Naive thymus-derived CD8-positive, alpha-beta T cell (primary cell): ENCODE measurements around the gene FZD2. TPM values are rescaled to one million over a fixed set of nuclear protein-coding genes. Genes with fewer than 3 reads are reported as not detected.

ENCODE experiments used
- ATAC-seq, 2 donors: fragments of 150-1000 bp; cut with Tn5 transposase in 1 of 2; sonication (Bioruptor Pico), chemical (Tn5 transposase) in 1 of 2; 1 replicate in 1 of 2; 2 replicates in 1 of 2; pipeline ENCODE4 v1.10.0; 2021; ENCODE audit warnings: mild to moderate bottlenecking in 2 of 2, moderate library complexity in 2 of 2
- POLR2A ChIA-PET: fragments of 350-600 bp; sonication (Branson Sonifier 250); formaldehyde crosslinking; loops from one replicate; lab custom pipeline; 2021; ENCODE audit warnings: antibody characterized with exemption; lab: Charles Lee
- DNase-seq, 10 donors: peaks; one replicate each; pipeline versions ENCODE4 v3.0.0 to v3.0.0-alpha.2; 2020 to 2022
- H3K27ac Mint-ChIP-seq, 10 donors: one replicate each; pipeline ENCODE4 v1.8.0; 2020 to 2022; ENCODE audit warnings: mild to moderate bottlenecking in 10 of 10, mixed read lengths in 10 of 10, moderate library complexity in 4 of 10, inconsistent platforms in 1 of 10
- H3K27me3 Mint-ChIP-seq, 5 donors: one replicate each; pipeline ENCODE4 v1.8.0; 2021 to 2022; ENCODE audit warnings: mixed read lengths in 5 of 5
- H3K36me3 Mint-ChIP-seq, 3 donors: one replicate each; pipeline ENCODE4 v1.8.0; 2020 to 2022; ENCODE audit warnings: mixed read lengths in 3 of 3, mild to moderate bottlenecking in 2 of 3, inconsistent platforms in 1 of 3
- H3K4me1 Mint-ChIP-seq, 4 donors: one replicate each; pipeline ENCODE4 v1.8.0; 2021 to 2022; ENCODE audit warnings: mixed read lengths in 4 of 4
- H3K4me3 Mint-ChIP-seq, 10 donors: one replicate each; pipeline ENCODE4 v1.8.0; 2020 to 2022; ENCODE audit warnings: mild to moderate bottlenecking in 10 of 10, mixed read lengths in 10 of 10, moderate library complexity in 6 of 10, inconsistent platforms in 1 of 10
- H3K9me3 Mint-ChIP-seq, 9 donors: one replicate each; pipeline ENCODE4 v1.8.0; 2020 to 2022; ENCODE audit warnings: mixed read lengths in 9 of 9, mild to moderate bottlenecking in 3 of 9, inconsistent platforms in 1 of 9, moderate library complexity in 1 of 9
- polyA plus RNA-seq, 3 donors: library from polyadenylated mRNA; unstranded; fragments of 300-500 nt; fragmentation: Illumina TruSeq; gene quantifications; one replicate each; pipeline ENCODE4 v1.2.3, GENCODE V29; 2021
- total RNA-seq, 8 experiments: library from RNA in 2 of 8; stranded (reverse) in 2 of 8; gene quantifications; one replicate each; pipeline ENCODE4 v1.2.3 and lab custom pipeline; 2021 to 2026

FZD2 gene
- total and polyA plus RNA-seq, 5 experiments from 2014 or later = 0.16 to 0.34 (median 0.24) TPM; not detected in 2

DNA sequence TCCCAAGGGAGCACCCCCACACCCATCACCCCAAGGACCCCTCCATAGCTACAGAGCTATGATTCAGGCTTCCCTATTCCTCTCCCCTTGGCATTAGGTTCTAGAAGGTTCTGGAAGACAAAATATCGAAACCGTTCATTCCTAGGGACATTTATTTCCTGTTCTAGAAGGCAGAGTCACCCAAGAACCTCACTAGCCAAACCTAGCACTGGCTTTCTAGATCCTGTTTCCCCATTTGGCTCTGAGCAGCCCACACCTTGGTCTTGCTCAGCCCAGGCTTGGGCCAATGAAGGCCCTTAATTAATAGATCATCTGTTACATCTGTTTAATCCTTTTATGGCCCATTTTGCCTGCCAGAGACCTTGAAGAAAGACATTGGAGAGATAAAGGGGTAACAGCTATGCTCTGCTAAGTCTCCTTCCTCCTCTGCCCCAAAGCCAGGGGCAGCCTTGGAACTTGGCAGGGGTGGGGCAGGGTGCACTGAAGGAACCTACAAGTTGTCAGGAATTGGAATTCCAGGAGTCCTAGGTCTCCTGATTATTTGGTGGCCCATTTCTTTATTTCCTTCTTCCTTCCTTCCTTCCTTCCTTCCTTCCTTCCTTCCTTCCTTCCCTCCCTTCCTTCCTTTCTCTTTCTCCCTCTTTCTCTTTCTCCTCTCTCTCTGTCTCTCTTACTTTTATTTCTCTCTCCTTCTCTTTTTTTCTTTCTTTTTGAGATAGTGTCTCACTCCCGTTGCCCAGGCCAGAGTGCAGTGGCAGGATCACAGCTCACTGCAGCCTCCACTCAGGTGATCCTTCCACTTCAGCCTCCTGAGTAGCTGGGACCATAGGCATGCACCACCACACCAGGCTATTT lies 8.7 kb upstream of the FZD2 start:
- DNase-seq (no peak), ATAC-seq (no peak)
- Mint-ChIP-seq H3K36me3 (no peaks in the 10 kb centered on the region), H3K4me3 (no peak overlapping the region), H3K27ac (peak overlapping the region in 1 of 10 donors; percentile 42), H3K4me1 (peaks cover 0 to 2% (median 0%) of the 10 kb centered on the region in 4 donors), H3K27me3 (peaks cover 14 to 56% (median 30%) of the 10 kb centered on the region in 5 donors), H3K9me3 (no peaks in the 10 kb centered on the region)
- POLR2A ChIA-PET = no interaction called here

DNA sequence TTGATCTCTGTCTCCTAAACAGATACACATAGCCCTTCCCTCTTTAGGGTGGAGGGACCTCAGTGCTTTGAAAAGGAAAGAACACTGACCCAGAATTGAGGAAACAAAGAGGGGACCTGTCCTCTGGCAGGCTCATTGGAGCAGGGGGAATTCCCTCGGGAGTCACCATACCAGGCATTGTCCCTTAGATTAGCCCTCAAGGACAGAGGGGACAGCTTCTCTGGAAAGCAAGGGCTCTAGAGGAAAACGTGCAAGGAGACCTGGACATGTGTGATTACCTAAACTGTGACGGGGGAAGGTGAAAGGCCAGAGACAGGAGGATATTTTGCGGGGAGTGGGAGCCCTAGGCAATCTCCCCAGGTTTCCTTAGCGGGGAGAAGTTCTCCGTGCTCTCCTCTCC lies 7.6 kb upstream of the FZD2 start:
- no peak for DNase-seq
- ATAC-seq = no peak
- H3K9me3 Mint-ChIP-seq = no peaks in the 10 kb centered on the region
- peaks cover 11 to 46% (median 24%) of the 10 kb centered on the region in 5 donors for H3K27me3 Mint-ChIP-seq
- peaks cover 0 to 2% (median 0%) of the 10 kb centered on the region in 4 donors for H3K4me1 Mint-ChIP-seq
- no peaks in the 10 kb centered on the region for H3K36me3 Mint-ChIP-seq
- POLR2A ChIA-PET = no interaction called here
- H3K27ac Mint-ChIP-seq = no peak overlapping the region
- no peak overlapping the region for H3K4me3 Mint-ChIP-seq

DNA sequence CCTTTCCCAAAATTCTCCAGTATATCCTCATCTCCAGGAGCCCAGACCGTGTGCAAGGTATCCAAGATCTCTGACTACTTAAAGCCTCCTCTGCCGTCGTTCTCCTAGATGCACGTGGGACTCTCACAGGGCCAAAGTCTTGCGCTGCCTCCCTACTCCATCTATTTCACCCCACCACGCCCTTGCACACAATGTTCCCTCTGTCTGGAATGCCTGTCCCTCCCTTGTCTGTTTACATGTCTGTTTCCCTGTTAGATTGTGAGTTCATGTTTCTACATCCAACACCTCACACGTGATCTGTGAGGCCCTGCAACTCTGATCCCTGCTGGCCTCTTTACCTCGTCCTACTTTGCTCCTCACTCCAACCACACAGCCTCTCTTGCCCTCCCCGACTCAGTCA lies 4.9 kb upstream of the FZD2 start:
- Mint-ChIP-seq H3K4me3 (no peak overlapping the region), H3K4me1 (peaks cover 10 to 18% (median 14%) of the 10 kb centered on the region in 4 donors), H3K36me3 (peaks cover 0 to 4% (median 0%) of the 10 kb centered on the region in 3 donors), H3K27me3 (peaks cover 17 to 57% (median 23%) of the 10 kb centered on the region in 5 donors), H3K27ac (no peak overlapping the region), H3K9me3 (no peaks in the 10 kb centered on the region)
- POLR2A ChIA-PET = no interaction called here
- DNase-seq (no peak), ATAC-seq (no peak)

DNA sequence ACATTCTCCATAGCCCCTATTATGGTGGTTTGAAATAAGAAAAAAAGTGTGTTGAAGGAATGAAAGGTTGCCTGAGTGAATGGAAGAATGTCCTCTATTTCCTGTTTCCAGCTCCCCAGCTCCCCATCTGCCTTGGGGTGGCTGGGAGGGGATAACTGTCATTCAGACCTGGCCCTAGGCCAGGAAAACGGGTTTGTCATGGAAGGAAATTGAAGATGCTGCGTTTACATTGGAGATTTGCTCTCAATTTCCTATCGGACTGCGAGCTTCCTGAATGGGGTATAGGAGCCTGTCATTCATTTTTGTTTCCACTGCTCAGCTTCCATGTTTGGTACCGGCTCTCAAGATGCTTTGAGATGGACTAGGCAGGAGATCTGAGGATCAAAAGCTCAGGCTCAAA lies 2.2 kb upstream of the FZD2 start:
- ATAC-seq = no peak
- no peaks in the 10 kb centered on the region for H3K9me3 Mint-ChIP-seq
- H3K4me3 Mint-ChIP-seq = peak overlapping the region in 6 of 10 donors; percentile 2 to 95 (median 66)

DNA sequence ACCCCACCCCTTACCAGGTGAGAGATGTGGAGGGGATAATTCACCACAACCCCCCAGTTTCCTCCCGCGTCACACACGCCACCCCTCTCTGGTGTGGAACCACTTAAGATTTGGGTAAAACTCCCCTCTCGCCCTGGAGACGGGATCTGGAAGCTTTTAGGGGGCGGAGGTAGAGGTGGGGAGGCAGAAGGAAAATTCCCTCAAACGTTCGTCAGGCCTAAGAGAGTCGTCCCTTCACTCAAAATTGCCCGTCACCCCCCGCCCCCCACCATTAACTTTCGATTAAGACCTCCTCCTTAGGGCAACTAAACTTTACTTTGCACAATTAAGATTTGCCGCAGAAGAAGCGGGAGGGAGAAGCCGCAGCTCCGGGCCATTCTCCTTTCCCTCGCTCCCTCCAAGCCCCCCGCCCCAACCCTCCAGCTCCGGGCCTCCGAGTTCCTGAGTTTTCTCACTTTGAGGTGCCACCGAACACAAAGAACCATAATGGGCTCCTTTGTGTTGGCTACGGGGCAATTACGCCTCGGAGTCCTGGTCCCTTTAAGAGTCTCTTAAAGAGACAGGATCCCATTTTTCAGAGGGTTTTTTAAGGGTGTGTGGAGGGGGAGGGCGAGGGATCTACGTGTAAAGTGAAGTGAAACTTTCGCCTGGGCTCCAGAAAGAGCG lies 985 bp upstream of the FZD2 start:
- POLR2A ChIA-PET = interaction anchor here (0.6 kb wide), 1 partner anchor 11 kb away, joined by 4 read pairs; no protein-coding TSS in a partner anchor
- H3K9me3 Mint-ChIP-seq = no peaks in the 10 kb centered on the region

More for the DNA sequence above, 2.2 kb upstream of the FZD2 start:
- Mint-ChIP-seq H3K27me3 (peaks cover 21 to 57% (median 34%) of the 10 kb centered on the region in 5 donors), H3K36me3 (peaks cover 0 to 4% (median 0%) of the 10 kb centered on the region in 3 donors), H3K27ac (no peak overlapping the region), H3K4me1 (peaks cover 20 to 35% (median 23%) of the 10 kb centered on the region in 4 donors)
- POLR2A ChIA-PET = interaction anchor here (0.5 kb wide), 1 partner anchor 593 kb away, joined by 4 read pairs; the partner anchor contains the start of gene HEXIM1
- no peak for DNase-seq

DNA sequence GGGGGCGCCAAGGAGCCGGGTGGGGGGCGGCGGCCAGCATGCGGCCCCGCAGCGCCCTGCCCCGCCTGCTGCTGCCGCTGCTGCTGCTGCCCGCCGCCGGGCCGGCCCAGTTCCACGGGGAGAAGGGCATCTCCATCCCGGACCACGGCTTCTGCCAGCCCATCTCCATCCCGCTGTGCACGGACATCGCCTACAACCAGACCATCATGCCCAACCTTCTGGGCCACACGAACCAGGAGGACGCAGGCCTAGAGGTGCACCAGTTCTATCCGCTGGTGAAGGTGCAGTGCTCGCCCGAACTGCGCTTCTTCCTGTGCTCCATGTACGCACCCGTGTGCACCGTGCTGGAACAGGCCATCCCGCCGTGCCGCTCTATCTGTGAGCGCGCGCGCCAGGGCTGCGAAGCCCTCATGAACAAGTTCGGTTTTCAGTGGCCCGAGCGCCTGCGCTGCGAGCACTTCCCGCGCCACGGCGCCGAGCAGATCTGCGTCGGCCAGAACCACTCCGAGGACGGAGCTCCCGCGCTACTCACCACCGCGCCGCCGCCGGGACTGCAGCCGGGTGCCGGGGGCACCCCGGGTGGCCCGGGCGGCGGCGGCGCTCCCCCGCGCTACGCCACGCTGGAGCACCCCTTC lies 484 bp downstream of the FZD2 start:
- H3K36me3 Mint-ChIP-seq = peaks cover 0 to 4% (median 0%) of the 10 kb centered on the region in 3 donors
- ATAC-seq = peak; percentile 63 to 66
- peaks cover 17 to 72% (median 39%) of the 10 kb centered on the region in 5 donors for H3K27me3 Mint-ChIP-seq

More for the DNA sequence above, 985 bp upstream of the FZD2 start:
- peak; percentile 40 to 45 for ATAC-seq
- H3K27ac Mint-ChIP-seq = peak overlapping the region in 8 of 10 donors; percentile 3 to 89 (median 74)
- H3K4me3 Mint-ChIP-seq = peak overlapping the region; percentile 85 to 98 (median 95)
- peaks cover 21 to 69% (median 37%) of the 10 kb centered on the region in 5 donors for H3K27me3 Mint-ChIP-seq
- H3K4me1 Mint-ChIP-seq = peaks cover 20 to 35% (median 23%) of the 10 kb centered on the region in 4 donors
- H3K36me3 Mint-ChIP-seq = peaks cover 0 to 4% (median 0%) of the 10 kb centered on the region in 3 donors
- DNase-seq = peak in 3 of 10 donors; percentile 19 to 21 (median 20)

DNA sequence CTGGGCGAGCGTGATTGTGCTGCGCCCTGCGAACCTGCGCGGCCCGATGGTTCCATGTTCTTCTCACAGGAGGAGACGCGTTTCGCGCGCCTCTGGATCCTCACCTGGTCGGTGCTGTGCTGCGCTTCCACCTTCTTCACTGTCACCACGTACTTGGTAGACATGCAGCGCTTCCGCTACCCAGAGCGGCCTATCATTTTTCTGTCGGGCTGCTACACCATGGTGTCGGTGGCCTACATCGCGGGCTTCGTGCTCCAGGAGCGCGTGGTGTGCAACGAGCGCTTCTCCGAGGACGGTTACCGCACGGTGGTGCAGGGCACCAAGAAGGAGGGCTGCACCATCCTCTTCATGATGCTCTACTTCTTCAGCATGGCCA lies 1.0 kb downstream of the FZD2 start:
- peak in 1 of 2 donors; percentile 4 for ATAC-seq
- H3K27me3 Mint-ChIP-seq = peaks cover 17 to 74% (median 42%) of the 10 kb centered on the region in 5 donors
- peaks cover 0 to 4% (median 0%) of the 10 kb centered on the region in 3 donors for H3K36me3 Mint-ChIP-seq
- peak overlapping the region in 2 of 10 donors; percentile 7 to 77 for H3K27ac Mint-ChIP-seq
- H3K9me3 Mint-ChIP-seq = no peaks in the 10 kb centered on the region
- peak overlapping the region; percentile 76 to 93 (median 86) for H3K4me3 Mint-ChIP-seq
- H3K4me1 Mint-ChIP-seq = peaks cover 20 to 35% (median 23%) of the 10 kb centered on the region in 4 donors
- DNase-seq = peak in 1 of 10 donors; percentile 4
- POLR2A ChIA-PET = no interaction called here

More for the DNA sequence above, 484 bp downstream of the FZD2 start:
- Mint-ChIP-seq H3K27ac (peak overlapping the region in 3 of 10 donors; percentile 36 to 77 (median 76)), H3K4me1 (peaks cover 20 to 35% (median 23%) of the 10 kb centered on the region in 4 donors), H3K4me3 (peak overlapping the region; percentile 76 to 94 (median 92)), H3K9me3 (no peaks in the 10 kb centered on the region)
- peak in 7 of 10 donors; percentile 16 to 36 (median 22) for DNase-seq
- POLR2A ChIA-PET = no interaction called here

DNA sequence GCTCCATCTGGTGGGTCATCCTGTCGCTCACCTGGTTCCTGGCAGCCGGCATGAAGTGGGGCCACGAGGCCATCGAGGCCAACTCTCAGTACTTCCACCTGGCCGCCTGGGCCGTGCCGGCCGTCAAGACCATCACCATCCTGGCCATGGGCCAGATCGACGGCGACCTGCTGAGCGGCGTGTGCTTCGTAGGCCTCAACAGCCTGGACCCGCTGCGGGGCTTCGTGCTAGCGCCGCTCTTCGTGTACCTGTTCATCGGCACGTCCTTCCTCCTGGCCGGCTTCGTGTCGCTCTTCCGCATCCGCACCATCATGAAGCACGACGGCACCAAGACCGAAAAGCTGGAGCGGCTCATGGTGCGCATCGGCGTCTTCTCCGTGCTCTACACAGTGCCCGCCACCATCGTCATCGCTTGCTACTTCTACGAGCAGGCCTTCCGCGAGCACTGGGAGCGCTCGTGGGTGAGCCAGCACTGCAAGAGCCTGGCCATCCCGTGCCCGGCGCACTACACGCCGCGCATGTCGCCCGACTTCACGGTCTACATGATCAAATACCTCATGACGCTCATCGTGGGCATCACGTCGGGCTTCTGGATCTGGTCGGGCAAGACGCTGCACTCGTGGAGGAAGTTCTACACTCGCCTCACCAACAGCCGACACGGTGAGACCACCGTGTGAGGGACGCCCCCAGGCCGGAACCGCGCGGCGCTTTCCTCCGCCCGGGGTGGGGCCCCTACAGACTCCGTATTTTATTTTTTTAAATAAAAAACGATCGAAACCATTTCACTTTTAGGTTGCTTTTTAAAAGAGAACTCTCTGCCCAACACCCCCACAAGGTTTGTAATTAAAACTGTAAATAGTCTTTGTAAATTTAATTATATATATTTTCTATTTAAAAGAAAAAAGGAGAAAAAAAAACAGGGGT lies 1.7 kb downstream of the FZD2 start:
- Mint-ChIP-seq H3K27ac (peak overlapping the region in 1 of 10 donors; percentile 43), H3K9me3 (no peaks in the 10 kb centered on the region)

DNA sequence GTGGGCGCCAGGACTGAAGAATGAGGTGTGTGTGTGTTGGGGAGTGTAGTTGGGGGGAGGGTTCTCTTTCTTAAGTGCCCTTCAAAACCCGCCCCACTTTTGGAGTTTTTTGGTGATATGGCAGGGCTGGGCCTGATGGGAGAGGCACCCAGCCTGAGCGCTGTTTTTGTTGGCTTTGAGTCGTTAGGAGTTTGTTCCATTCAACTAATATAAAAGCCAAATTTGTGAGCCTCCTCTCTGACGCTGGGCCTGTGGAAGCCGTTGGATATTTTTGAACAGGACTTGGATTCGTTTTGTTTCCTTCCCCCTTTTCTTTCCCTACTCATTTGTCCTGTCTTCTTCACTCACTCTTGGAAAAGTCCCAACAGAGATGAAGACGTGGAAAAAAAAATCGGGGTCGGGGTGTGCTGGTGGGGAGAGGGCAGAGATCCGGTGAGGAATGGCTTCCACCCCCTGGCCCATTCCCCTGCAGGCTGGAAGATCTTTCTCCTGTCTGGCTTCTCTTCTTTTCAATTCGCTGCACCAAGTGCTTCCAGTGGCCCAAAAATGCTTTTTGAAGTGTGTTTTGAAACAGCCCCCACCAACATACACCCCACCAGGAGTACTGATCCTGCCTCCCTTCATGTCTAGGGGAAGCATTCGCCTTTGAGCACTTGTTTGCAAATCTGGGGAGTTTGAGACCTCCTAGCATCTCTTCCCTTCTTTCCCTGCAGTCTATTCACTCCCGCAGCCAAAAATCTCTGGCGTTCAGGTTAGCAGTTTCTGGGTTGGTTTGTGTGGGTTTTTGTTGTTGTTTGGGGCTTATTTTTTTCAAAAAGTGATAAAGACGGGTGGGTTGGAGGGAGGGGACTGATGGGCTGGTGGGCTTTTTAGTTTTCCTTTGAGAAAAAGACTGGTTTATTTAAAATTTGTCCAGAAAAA lies 2.6 kb downstream of the FZD2 start:
- H3K4me1 Mint-ChIP-seq = peaks cover 20 to 35% (median 23%) of the 10 kb centered on the region in 4 donors
- peaks cover 0 to 2% (median 0%) of the 10 kb centered on the region in 9 donors for H3K9me3 Mint-ChIP-seq
- POLR2A ChIA-PET = no interaction called here
- H3K27ac Mint-ChIP-seq = no peak overlapping the region
- DNase-seq (no peak), ATAC-seq (no peak)
- H3K4me3 Mint-ChIP-seq = peak overlapping the region in 5 of 10 donors; percentile 28 to 62 (median 45)
- H3K36me3 Mint-ChIP-seq = peaks cover 0 to 4% (median 0%) of the 10 kb centered on the region in 3 donors
- peaks cover 23 to 90% (median 46%) of the 10 kb centered on the region in 5 donors for H3K27me3 Mint-ChIP-seq

More for the DNA sequence above, 1.7 kb downstream of the FZD2 start:
- peak overlapping the region in 9 of 10 donors; percentile 68 to 93 (median 83) for H3K4me3 Mint-ChIP-seq
- peaks cover 0 to 4% (median 0%) of the 10 kb centered on the region in 3 donors for H3K36me3 Mint-ChIP-seq
- H3K27me3 Mint-ChIP-seq = peaks cover 20 to 81% (median 42%) of the 10 kb centered on the region in 5 donors
- peaks cover 20 to 35% (median 23%) of the 10 kb centered on the region in 4 donors for H3K4me1 Mint-ChIP-seq
- POLR2A ChIA-PET = no interaction called here
- ATAC-seq (no peak), DNase-seq (no peak)

DNA sequence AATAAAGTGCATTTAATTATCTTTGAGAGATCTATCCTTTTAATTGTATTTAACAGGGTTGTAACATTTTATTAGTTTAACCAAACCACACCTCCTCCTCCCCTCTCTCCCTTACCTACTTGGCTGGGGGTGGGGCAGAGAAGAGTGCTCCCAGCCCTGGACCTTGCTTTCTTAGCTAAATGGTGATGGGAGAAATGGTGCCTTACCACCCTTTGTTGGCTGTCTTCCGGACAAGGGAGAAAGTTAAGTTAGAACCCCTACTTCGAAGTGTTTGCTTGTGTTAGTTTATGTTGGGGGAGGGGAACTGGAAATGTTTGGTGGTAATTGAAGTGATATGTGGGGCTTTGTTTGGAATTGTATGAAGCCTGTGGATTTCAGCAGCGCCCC lies 3.9 kb downstream of the FZD2 start:
- Mint-ChIP-seq H3K4me1 (peaks cover 15 to 29% (median 17%) of the 10 kb centered on the region in 4 donors), H3K9me3 (peaks cover 0 to 12% (median 5%) of the 10 kb centered on the region in 9 donors), H3K36me3 (peaks cover 4 to 8% (median 6%) of the 10 kb centered on the region in 3 donors), H3K27ac (peak overlapping the region in 1 of 10 donors; percentile 51), H3K27me3 (peaks cover 25 to 97% (median 56%) of the 10 kb centered on the region in 5 donors), H3K4me3 (no peak overlapping the region)
- POLR2A ChIA-PET = no interaction called here
- DNase-seq (no peak), ATAC-seq (no peak)
